K562 (cell line): ENCODE results near the gene ZC3H8. TPM values are rescaled to one million over a fixed set of nuclear protein-coding genes. Genes with fewer than 3 reads are reported as not detected.

Experiments used
- ATAC-seq: fragments of 200-7000 bp; cut with Tn5 transposase; 3 replicates; pipeline ENCODE4 v1.9.1; 2020; ENCODE audit warnings: moderate library complexity
- BruUV-seq: library from RNA; stranded (reverse); fragments of 400-500 nt; replicated peaks from 2 replicates; lab custom pipeline; 2021; lab: Mats Ljungman, UMichigan
- CTCF ChIA-PET: fragments of 300-600 bp; formaldehyde crosslinking; extraction: SDS; loops from one replicate; lab custom pipeline; 2021; ENCODE audit warnings: low intra/inter-chr PET ratio; lab: Yijun Ruan, JAX
- POLR2A ChIA-PET: fragments of 300-600, 350-650 bp; sonication (Branson Sonifier 250); formaldehyde crosslinking; extraction: SDS; loops from one replicate; lab custom pipeline; 2021; ENCODE audit warnings: antibody characterized with exemption, inconsistent platforms; lab: Yijun Ruan, JAX
- DNase-seq, 4 experiments: peaks; one replicate each; pipeline versions ENCODE4 v3.0.0 to v3.0.0-alpha.2; 2011 to 2018; ENCODE audit warnings: low spot score in 3 of 4, mixed read lengths in 3 of 4; ENCODE audit errors: extremely low read depth in 1 of 4
- FAIRE-seq: peaks from 2 replicates; lab custom pipeline; 2011; peaks lifted over from hg19 to GRCh38; lab: Jason Lieb, UNC
- H2AFZ ChIP-seq: 2 replicates; pipeline ENCODE4 v1.6.0; 2011; ENCODE audit warnings: low read depth, low read length, control low read depth, inconsistent platforms
- H3K27ac ChIP-seq: fragments of 200-600 bp; 3 replicates; pipeline ENCODE4 v1.8.0; 2011; ENCODE audit warnings: low read depth, mild to moderate bottlenecking, control low read depth, inconsistent platforms, low read length, moderate library complexity, mixed read lengths; ENCODE audit errors: extremely low read depth
- H3K27me3 ChIP-seq, 2 experiments: fragments of 300-600 bp in 1 of 2; 2 replicates in 1 of 2; 3 replicates in 1 of 2; pipeline versions ENCODE4 v1.6.0 to v1.8.0; 2011; ENCODE audit warnings: inconsistent platforms in 2 of 2, low read length in 2 of 2, mild to moderate bottlenecking in 1 of 2, mixed read lengths in 1 of 2, moderate library complexity in 1 of 2; ENCODE audit not compliant: control insufficient read depth in 2 of 2, insufficient read depth in 2 of 2
- H3K36me3 ChIP-seq: fragments of 300-600 bp; 3 replicates; pipeline ENCODE4 v1.8.0; 2011; ENCODE audit warnings: mild to moderate bottlenecking, low read length, inconsistent platforms; ENCODE audit not compliant: control insufficient read depth, insufficient read depth
- H3K4me1 ChIP-seq, 2 experiments: fragments of 200-600 bp in 1 of 2; replicated peaks in 1 of 2; 2 replicates in 1 of 2; 3 replicates in 1 of 2; pipeline versions ENCODE4 v1.5.1 to v1.8.0; 2011; ENCODE audit warnings: inconsistent platforms in 2 of 2, low read length in 2 of 2, mild to moderate bottlenecking in 1 of 2, mixed read lengths in 1 of 2, moderate library complexity in 1 of 2; ENCODE audit not compliant: control insufficient read depth in 2 of 2, insufficient read depth in 2 of 2
- H3K4me2 ChIP-seq: 2 replicates; pipeline ENCODE4 v1.6.1; 2011; ENCODE audit warnings: low read length, control low read depth, inconsistent platforms, mixed read lengths; ENCODE audit not compliant: insufficient read depth
- H3K4me3 ChIP-seq: fragments of 200-600 bp; sonication (generic), shearing (Covaris generic); 2 replicates; pipeline ENCODE4 v1.5.1; 2016; ENCODE audit warnings: control low read depth, inconsistent platforms
- H3K79me2 ChIP-seq: fragments of 200-600 bp; 3 replicates; pipeline ENCODE4 v1.8.0; 2011; ENCODE audit warnings: low read length, inconsistent platforms; ENCODE audit not compliant: control insufficient read depth, insufficient read depth
- H3K9ac ChIP-seq, 2 experiments: 2 replicates each; pipeline versions ENCODE4 v1.6.0 to v1.6.1; 2011; ENCODE audit warnings: low read depth in 2 of 2, low read length in 2 of 2, control low read depth in 1 of 2, inconsistent platforms in 1 of 2, mild to moderate bottlenecking in 1 of 2, mixed read lengths in 1 of 2; ENCODE audit not compliant: insufficient read depth in 1 of 2
- H3K9me1 ChIP-seq: one replicate; pipeline ENCODE4 v1.6.0; 2011; ENCODE audit warnings: inconsistent platforms, mild to moderate bottlenecking, low read length, moderate library complexity; ENCODE audit not compliant: control insufficient read depth, insufficient read depth
- H3K9me3 ChIP-seq: replicated peaks from 2 replicates; pipeline ENCODE4 v1.5.1; 2011; ENCODE audit warnings: low read depth, low read length, inconsistent platforms; ENCODE audit not compliant: control insufficient read depth, insufficient read depth
- H4K20me1 ChIP-seq: replicated peaks from 2 replicates; pipeline ENCODE4 v1.6.1; 2011; ENCODE audit warnings: low read length, inconsistent platforms, mixed read lengths; ENCODE audit not compliant: control insufficient read depth, insufficient read depth
- BRD9 ChIP-seq: fragments of 450-650 bp; IDR thresholded peaks from 2 replicates; pipeline ENCODE4 v1.6.1; 2018; ENCODE audit warnings: low read depth; ENCODE audit not compliant: partially characterized antibody
- CEBPG ChIP-seq, 3 experiments: fragments of 200-800 bp in 1 of 3; sonication (Bioruptor generic) in 1 of 3; sonication (generic) in 1 of 3; formaldehyde crosslinking in 1 of 3; IDR thresholded peaks in 2 of 3; conservative IDR thresholded peaks in 1 of 3; 2 replicates each; pipeline versions ENCODE4 v1.6.1 to v1.8.0; 2016 to 2022; ENCODE audit warnings: missing compliant biosample characterization in 2 of 3, missing genetic modification characterization in 2 of 3, mild to moderate bottlenecking in 1 of 3, missing genetic modification reagents in 1 of 3
- ESRRA ChIP-seq: fragments of 450-650 bp; IDR thresholded peaks from 2 replicates; pipeline ENCODE4 v1.6.1; 2014; ENCODE audit warnings: low read depth, mild to moderate bottlenecking, moderate library complexity, borderline replicate concordance
- GABPB1 ChIP-seq: sonication (generic); formaldehyde crosslinking; IDR thresholded peaks from 2 replicates; pipeline ENCODE4 v1.8.0; 2022; ENCODE audit warnings: mild to moderate bottlenecking, missing genetic modification reagents
- HCFC1 ChIP-seq: IDR thresholded peaks from 2 replicates; pipeline ENCODE4 v1.6.1; 2012; ENCODE audit warnings: low read depth, low read length, improper control_type of control experiment
- HNRNPLL ChIP-seq: fragments of 200-400 bp; formaldehyde crosslinking; IDR thresholded peaks from 2 replicates; pipeline ENCODE4 v1.6.1; 2017; ENCODE audit warnings: low read length, low read depth, mild to moderate bottlenecking; ENCODE audit not compliant: poor library complexity, severe bottlenecking
- MECOM ChIP-seq: fragments of 250-450 bp; sonication (Bioruptor Pico); IDR thresholded peaks from 2 replicates; pipeline ENCODE4 v1.8.0; 2022; ENCODE audit warnings: inconsistent platforms
- NR4A1 ChIP-seq, 2 experiments: fragments of 250-450 bp in 1 of 2; fragments of 450-650 bp in 1 of 2; sonication (Bioruptor Pico) in 1 of 2; IDR thresholded peaks; 2 replicates each; pipeline versions ENCODE4 v1.4.0 to v1.6.1; 2016 to 2020; ENCODE audit warnings: mild to moderate bottlenecking in 2 of 2, missing compliant biosample characterization in 1 of 2, missing genetic modification characterization in 1 of 2, moderate library complexity in 1 of 2
- NRF1 ChIP-seq, 2 experiments: fragments of 450-650 bp; IDR thresholded peaks in 1 of 2; conservative IDR thresholded peaks in 1 of 2; 2 replicates each; pipeline ENCODE4 v1.6.1; 2014; ENCODE audit warnings: mild to moderate bottlenecking in 2 of 2
- SRSF3 ChIP-seq: fragments of 200-400 bp; formaldehyde crosslinking; IDR thresholded peaks from 2 replicates; pipeline ENCODE4 v1.6.1; 2016; ENCODE audit warnings: mild to moderate bottlenecking, low read length, moderate library complexity; ENCODE audit not compliant: insufficient read depth
- TBL1XR1 ChIP-seq, 2 experiments: IDR thresholded peaks; 2 replicates each; pipeline ENCODE4 v1.6.1; 2012; ENCODE audit warnings: improper control_type of control experiment in 2 of 2, low read length in 2 of 2, mild to moderate bottlenecking in 1 of 2
- THRB ChIP-seq: fragments of 450-650 bp; formaldehyde crosslinking; conservative IDR thresholded peaks from 2 replicates; pipeline ENCODE4 v1.4.0; 2022; ENCODE audit warnings: mild to moderate bottlenecking, missing genetic modification characterization
- ZFPM2 ChIP-seq: fragments of 250-450 bp; sonication (Bioruptor Pico); IDR thresholded peaks from 2 replicates; pipeline ENCODE4 v1.5.1; 2022; ENCODE audit warnings: mild to moderate bottlenecking
- ZKSCAN1 ChIP-seq: fragments of 150-350 bp; IDR thresholded peaks from 2 replicates; pipeline ENCODE4 v1.6.1; 2016; ENCODE audit warnings: low read depth, low read length
- ZNF41 ChIP-seq: fragments of 250-450 bp; sonication (Bioruptor Pico); conservative IDR thresholded peaks from 2 replicates; pipeline ENCODE4 v1.4.0; 2020; ENCODE audit warnings: mild to moderate bottlenecking
- WGBS: fragments of 100-300 bp; shearing (Covaris generic); methylation state at CpG from one replicate; pipeline ENCODE4 v1.1.6; 2016; ENCODE audit warnings: low coverage, mixed read lengths; ENCODE audit not compliant: insufficient coverage; ENCODE audit errors: missing lambda C conversion rate; 5-methylcytosine and 5-hydroxymethylcytosine counted together
- in situ Hi-C: fragments of 300-500 bp; cut with MboI; formaldehyde crosslinking; loops from 4 replicates; pipeline ENCODE4 v1.15.0; 2018; ENCODE audit warnings: inconsistent platforms, mixed read lengths
- intact Hi-C: fragments of 100-400 bp; cut with micrococcal nuclease; formaldehyde crosslinking; loops from 2 replicates; pipeline ENCODE4 v1.14.2; 2022
- polyA plus RNA-seq, 8 experiments: library from polyadenylated mRNA; depleted of rRNA in 4 of 8; stranded (reverse) in 5 of 8; unstranded in 3 of 8; fragments of >200 nt; fragmentation: Nextera tagmentation in 2 of 8; fragmentation: Illumina TruSeq in 1 of 8; extraction: Ambion mirVana in 2 of 8; extraction: Trizol in 1 of 8; gene quantifications; 2 replicates each; pipeline versions ENCODE4 v1.2.1 to v1.2.3, GENCODE V29; 2011 to 2014; ENCODE audit warnings: inconsistent platforms in 1 of 8, missing spikeins in 1 of 8
- total RNA-seq, 7 experiments: library from RNA; depleted of rRNA in 6 of 7; stranded (reverse); fragments of >200 nt in 6 of 7; fragmentation: Illumina TruSeq in 2 of 7; extraction: Trizol in 2 of 7; gene quantifications; 2 replicates each; pipeline versions ENCODE4 v1.2.1 to v1.2.3, GENCODE V29; 2011 to 2021; ENCODE audit warnings: low replicate concordance in 1 of 7

The ZC3H8 gene
- total and polyA plus RNA-seq, 9 of the 15 experiments (the other 6 are each of a cell fraction or from before 2014, with no cell fraction given): 11.6 to 41.5 (median 27.5) TPM

- H3K9me1 ChIP-seq: no peaks in the 10 kb centered on the region
- H3K9me3 ChIP-seq: peaks cover 5% of the 10 kb centered on the region; the same call in 1 of the 2 replicates
- H3K27ac ChIP-seq: no peak overlapping the region; the same call in 2 of the 3 replicates
- ATAC-seq: peak; percentile 76
- peaks cover 6 to 17% of the 10 kb centered on the region in 2 experiments for H3K4me1 ChIP-seq
- H3K36me3 ChIP-seq: no peaks in the 10 kb centered on the region
- BruUV-seq: no TSS peak
- no peaks in the 10 kb centered on the region for H3K79me2 ChIP-seq
- H3K9ac ChIP-seq: 0 out of 4 replicates have a peak overlapping the region, but pooled peaks of 1 of the 2 experiments have one; percentile 30
- POLR2A ChIA-PET: interaction anchor here (0.6 to 1.0 kb wide), 2 partner anchors 13 to 226 kb away, joined by 3 to 4 read pairs; no protein-coding TSS in a partner anchor
- no peaks in the 10 kb centered on the region for H3K27me3 ChIP-seq
- CTCF ChIA-PET: interaction anchor here (0.5 to 0.7 kb wide), 4 partner anchors 174 to 681 kb away, joined by 3 to 6 read pairs (median 3); no protein-coding TSS in a partner anchor
- DNase-seq: peak; percentile 52 to 90 (median 69)
- in situ Hi-C loops (loop anchor here (25.0 kb wide), 1 partner anchor 228 kb away; the partner anchor contains the start of gene TTL), intact Hi-C loops (loop anchor here (1.0 to 5.0 kb wide), 5 partner anchors 137 to 362 kb away; partner anchors contain the start of genes MERTK and TTL)
- no peaks in the 10 kb centered on the region for H4K20me1 ChIP-seq
- H2AFZ ChIP-seq: peak overlapping the region; percentile 95
- FAIRE-seq: peak; percentile 93
- H3K4me2 ChIP-seq: peak overlapping the region; percentile 72
- WGBS: 15% methylated on average over 15 of the region's 15 CpGs
- no peak overlapping the region for H3K4me3 ChIP-seq
- TF ChIP-seq ZNF41 (CRISPR knock-in tag): no peak
- peak; percentile 63; the same call in 1 of the 2 replicates for TF ChIP-seq CEBPG (CRISPR knock-in tag; IDR thresholded peaks at IDR 0.05)
- TF ChIP-seq CEBPG (tag; conservative IDR thresholded peaks at IDR 0.05 in 1 of 2, IDR thresholded peaks at IDR 0.05 in 1 of 2): peak in 1 of 2 experiments; percentile 79; a peak in 2 of 4 replicates
- TF ChIP-seq MECOM: no peak
- no peak for TF ChIP-seq HNRNPLL
- TF ChIP-seq NRF1 (conservative IDR thresholded peaks at IDR 0.05 in 1 of 2, IDR thresholded peaks at IDR 0.05 in 1 of 2): peak; percentile 78 to 80
- peak; percentile 44 for TF ChIP-seq BRD9
- TF ChIP-seq ZKSCAN1: 0 out of 2 replicates have a peak, but pooled peaks have one; percentile 41
- no peak for TF ChIP-seq ZFPM2
- no peak for TF ChIP-seq NR4A1 (CRISPR knock-in tag; IDR thresholded peaks at IDR 0.05)
- TF ChIP-seq NR4A1 (tag; IDR thresholded peaks at IDR 0.05): 0 out of 2 replicates have a peak, but pooled peaks have one; percentile 28
- TF ChIP-seq ESRRA: peak; percentile 27; the same call in 1 of the 2 replicates
- peak; percentile 36; the same call in 1 of the 2 replicates for TF ChIP-seq GABPB1
- no peak for TF ChIP-seq SRSF3
- no peak for TF ChIP-seq THRB (CRISPR knock-in tag)
- TF ChIP-seq TBL1XR1 (IDR thresholded peaks at IDR 0.05; ENCODE audit: low read length in 2 of 2): 0 out of 4 replicates have a peak, but pooled peaks of 1 of the 2 experiments have one; percentile 21
- TF ChIP-seq HCFC1: peak; percentile 31; the same call in 1 of the 2 replicates
Measured at GRCh38 chr2:112259509-112260294, 4.9 kb upstream of the ZC3H8 start.
